Mucosa of descending colon (tissue), 3 donors: ENCODE results near the gene ATG101. TPM values are rescaled to one million over a fixed set of nuclear protein-coding genes. Genes with fewer than 3 reads are reported as not detected.
A peak's percentile ranks its signal among the peaks of the same experiment; 100 is the strongest.

Experiments used
- ATAC-seq: fragments of 200-7000 bp; cut with Tn5 transposase; one replicate; pipeline ENCODE4 v1.9.1; 2020; ENCODE audit warnings: mild to moderate bottlenecking, moderate library complexity
- DNase-seq, 3 donors: peaks; one replicate each; pipeline ENCODE4 v3.0.0-alpha.2; 2020
- H3K36me3 ChIP-seq: fragments of 200-600 bp; one replicate; pipeline ENCODE4 v1.8.0; 2021; ENCODE audit warnings: low read depth, mild to moderate bottlenecking
- H3K4me1 ChIP-seq: fragments of 200-600 bp; one replicate; pipeline ENCODE4 v1.8.0; 2021; ENCODE audit warnings: low read depth, mild to moderate bottlenecking
- H3K4me3 ChIP-seq: fragments of 200-600 bp; one replicate; pipeline ENCODE4 v1.8.0; 2021; ENCODE audit warnings: mild to moderate bottlenecking
- H3K9me3 ChIP-seq: fragments of 200-600 bp; one replicate; pipeline ENCODE4 v1.8.0; 2021; ENCODE audit warnings: mild to moderate bottlenecking
- CTCF ChIP-seq: fragments of 200-600 bp; IDR thresholded peaks from one replicate; pipeline ENCODE4 v1.8.0; 2022; ENCODE audit warnings: antibody characterized with exemption, mild to moderate bottlenecking
- intact Hi-C, 2 donors: fragments of 100-400 bp; cut with DNase I in 1 of 2; cut with micrococcal nuclease in 1 of 2; formaldehyde crosslinking; loops; one replicate each; pipeline versions ENCODE4 v1.11.0 to v1.11.1; 2022; cut with DNase I, micrococcal nuclease
- total RNA-seq, 3 donors: library from RNA; stranded (reverse); fragmentation: NEBNext Ultra II Directional in 2 of 3; extraction: Animal tissue kit (Norgen Biotek cat#: 25700) in 2 of 3; gene quantifications; one replicate each; pipeline versions ENCODE4 v1.2.1 to v1.2.4, GENCODE V29; 2021 to 2023
- donor health status: DM: no; HTN: no; CAD: no; lungs with moderate emphysema.
- donor health status: DM: no; HTN: no; CAD: no.
- donor health status: DM: no; HTN: yes; CAD: no.

Gene ATG101
- total RNA-seq, 3 donors from 2014 or later: 30.1 to 37.5 (median 33.0) TPM

DNA sequence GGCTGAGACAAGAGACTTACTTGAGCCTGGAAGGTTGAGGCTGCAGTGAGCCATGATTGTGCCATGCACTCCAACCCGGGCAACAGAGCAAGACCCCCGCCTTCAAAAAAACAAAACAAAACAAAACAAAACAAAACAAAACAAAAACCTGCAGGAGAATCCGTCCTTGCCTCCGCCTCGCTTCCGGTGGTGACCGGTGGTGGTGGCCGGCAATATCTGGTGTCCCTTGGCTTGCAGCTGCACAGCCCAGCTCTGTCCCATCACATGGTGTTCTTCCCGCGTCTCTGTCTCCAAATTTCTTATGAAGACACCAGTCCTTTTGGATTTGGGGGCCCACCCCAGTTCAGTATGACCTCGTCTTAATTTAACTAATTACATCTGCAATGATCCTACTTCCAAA is 19.7 kb downstream of the ATG101 start:
- no peak for ATAC-seq
- intact Hi-C loops: no loop called here
- H3K9me3 ChIP-seq: no peaks in the 10 kb centered on the region
- no peak overlapping the region for H3K4me3 ChIP-seq
- TF ChIP-seq CTCF: no peak
- no peaks in the 10 kb centered on the region for H3K36me3 ChIP-seq
- no peak for DNase-seq
- peaks cover 20% of the 10 kb centered on the region for H3K4me1 ChIP-seq

GRCh38 chr12:52090291-52090690 is 20.5 kb downstream of the ATG101 start:
- no peak for TF ChIP-seq CTCF
- intact Hi-C loops: no loop called here
- Histone ChIP-seq H3K9me3 (no peaks in the 10 kb centered on the region), H3K4me1 (peaks cover 20% of the 10 kb centered on the region), H3K36me3 (no peaks in the 10 kb centered on the region), H3K4me3 (no peak overlapping the region)
- DNase-seq (no peak), ATAC-seq (no peak)

DNA sequence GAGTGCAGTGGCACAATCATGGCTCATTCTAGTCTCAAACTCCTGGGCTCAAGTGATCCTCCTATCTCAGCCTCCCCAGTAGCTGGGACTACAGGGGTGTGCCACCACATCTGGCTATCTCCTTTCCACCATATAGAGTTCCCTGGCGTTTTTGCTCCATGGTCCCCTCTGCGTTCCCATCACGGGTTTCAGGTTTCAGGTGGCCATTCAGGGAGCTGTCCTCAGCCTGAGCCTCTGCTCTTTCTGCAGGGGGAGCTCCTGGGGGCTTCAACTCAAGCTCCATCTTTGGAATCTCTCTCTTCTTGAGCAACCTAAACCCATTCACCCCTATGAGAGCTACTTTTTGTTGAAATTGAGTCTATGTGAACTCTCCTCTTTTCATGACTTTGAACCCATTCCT is 21.3 kb downstream of the ATG101 start:
- Histone ChIP-seq H3K36me3 (no peaks in the 10 kb centered on the region), H3K4me1 (peaks cover 18% of the 10 kb centered on the region), H3K4me3 (no peak overlapping the region), H3K9me3 (no peaks in the 10 kb centered on the region)
- DNase-seq: no peak
- ATAC-seq: no peak
- no peak for TF ChIP-seq CTCF
- intact Hi-C loops: no loop called here

- ATAC-seq (peak; percentile 40), DNase-seq (no peak)
- no peaks in the 10 kb centered on the region for H3K9me3 ChIP-seq
- H3K4me1 ChIP-seq: peaks cover 15% of the 10 kb centered on the region
- no peaks in the 10 kb centered on the region for H3K36me3 ChIP-seq
- TF ChIP-seq CTCF: no peak
- no peak overlapping the region for H3K4me3 ChIP-seq
- intact Hi-C loops: no loop called here
Observed at GRCh38 chr12:52091869-52092268, 22.1 kb downstream of the ATG101 start.

DNA sequence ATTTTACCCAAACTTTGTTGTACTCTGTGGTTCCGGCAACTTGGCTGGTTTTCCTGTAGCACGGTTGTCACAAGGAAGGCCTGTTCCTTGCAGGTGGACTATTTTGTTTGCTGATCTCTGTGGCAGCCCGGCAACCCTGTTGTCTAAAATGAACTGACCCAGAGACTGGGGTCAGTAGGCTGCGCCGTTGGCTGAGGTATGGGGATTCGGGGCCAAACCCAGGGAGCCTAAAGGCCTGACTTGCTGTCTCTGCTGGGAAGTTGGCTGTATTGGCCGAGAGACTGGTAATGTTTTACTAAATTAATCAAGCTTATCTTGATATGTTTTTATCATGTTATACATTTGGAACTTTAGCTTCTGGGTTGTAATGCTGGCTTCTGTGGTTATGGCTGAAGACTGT is 23.6 kb downstream of the ATG101 start:
- intact Hi-C loops: no loop called here
- TF ChIP-seq CTCF: no peak
- no peak overlapping the region for H3K4me3 ChIP-seq
- H3K4me1 ChIP-seq: peaks cover 15% of the 10 kb centered on the region
- H3K36me3 ChIP-seq: no peaks in the 10 kb centered on the region
- no peaks in the 10 kb centered on the region for H3K9me3 ChIP-seq
- ATAC-seq (peak; percentile 51), DNase-seq (no peak)
